HG02571 (cell line): ENCODE measurements around the gene ASB10.

Experiments
- ATAC-seq: cut with Tn5 transposase; IDR thresholded peaks from one replicate; pipeline ENCODE4 v1.9.1; 2021; ENCODE audit warnings: mild to moderate bottlenecking, moderate library complexity; ENCODE audit not compliant: unreplicated experiment

Gene ASB10

DNA sequence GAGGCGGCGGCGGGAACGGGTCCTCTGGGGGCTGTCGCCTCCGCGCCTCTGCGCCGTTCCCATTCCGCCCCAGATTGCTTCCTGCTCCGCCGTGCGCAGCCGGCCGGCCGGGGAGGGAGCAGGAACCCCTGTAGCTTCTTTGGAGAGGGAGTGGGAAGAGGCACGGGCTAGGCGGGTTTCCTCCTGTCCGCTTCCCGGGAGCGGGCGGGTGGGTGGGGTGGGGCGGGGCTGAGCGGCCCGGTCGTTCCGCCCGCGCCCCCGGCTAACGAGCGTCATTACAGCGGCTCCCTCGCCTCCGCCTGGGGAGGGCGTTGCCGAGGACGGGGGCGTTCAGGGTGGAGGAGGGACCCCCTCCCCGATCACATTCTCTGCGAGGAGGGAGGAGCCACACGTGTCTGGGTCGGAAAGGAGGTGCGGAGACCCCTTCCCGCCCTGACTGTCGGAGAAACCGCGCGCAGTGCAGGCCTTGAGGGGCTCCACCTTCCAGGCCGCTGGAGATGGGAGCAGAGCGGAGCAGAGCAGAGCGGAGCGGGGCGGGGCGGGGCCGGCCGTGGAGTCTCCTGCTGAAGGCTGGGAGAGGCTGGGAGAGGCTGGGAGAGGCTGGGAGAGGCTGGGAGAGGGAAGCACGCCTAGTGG, 61.1 kb downstream of the ASB10 start:
- ATAC-seq, result no peak
